Panc1 (cell line): ENCODE results near the gene CDH6.

ENCODE experiments used
- CTCF ChIP-seq: fragments of 450-650 bp; IDR thresholded peaks from 2 replicates; pipeline ENCODE4 v1.5.1; 2017; ENCODE audit warnings: mild to moderate bottlenecking
- POLR2AphosphoS5 ChIP-seq: IDR thresholded peaks from 2 replicates; pipeline ENCODE4 v1.6.1; 2012; ENCODE audit warnings: mild to moderate bottlenecking, low read depth, low read length, moderate library complexity
- REST ChIP-seq, 2 experiments: IDR thresholded peaks; 2 replicates each; pipeline ENCODE4 v1.6.1; 2011 to 2012; ENCODE audit warnings: low read depth in 2 of 2, control low read depth in 1 of 2, low read length in 1 of 2, mild to moderate bottlenecking in 1 of 2, moderate library complexity in 1 of 2; ENCODE audit not compliant: insufficient read depth in 1 of 2
- SIN3A ChIP-seq: IDR thresholded peaks from 2 replicates; pipeline ENCODE4 v1.6.1; 2012; ENCODE audit warnings: low read depth, mild to moderate bottlenecking, low read length, moderate library complexity, borderline replicate concordance; ENCODE audit not compliant: insufficient read depth

- TF ChIP-seq CTCF (no peak), REST (IDR thresholded peaks at IDR 0.05; ENCODE audit: insufficient read depth in 1 of 2, low read depth in 2 of 2, low read length in 1 of 2) (no peak), POLR2AphosphoS5 (no peak), SIN3A (no peak)
These were observed 150.5 kb downstream of the CDH6 start for GRCh38 chr5:31343946-31344345.
